ENCODE measurements around the gene MAPK1. TPM values are rescaled to one million over a fixed set of nuclear protein-coding genes. Genes with fewer than 3 reads are reported as not detected.

Gene MAPK1
- total RNA-seq, 1 experiment from 2014 or later: 87.4 TPM

GRCh38 chr22:21840236-21840823 lies 27.1 kb downstream of the MAPK1 start:
- H3K4me3 Mint-ChIP-seq: no peak overlapping the region
- H3K27me3 Mint-ChIP-seq (ENCODE audit: low read depth): no peaks in the 10 kb centered on the region
- POLR2A ChIA-PET: no interaction called here
- peaks cover 25% of the 10 kb centered on the region for H3K4me1 Mint-ChIP-seq
- ATAC-seq (no peak), DNase-seq (ENCODE audit: low spot score) (no peak)
- H3K36me3 Mint-ChIP-seq: peaks cover 6% of the 10 kb centered on the region; the same call in 1 of the 2 replicates
- TF ChIP-seq ATF3 (CRISPR knock-in tag; conservative IDR thresholded peaks at IDR 0.05) (no peak), TP53 (CRISPR knock-in tag; IDR thresholded peaks at IDR 0.05) (no peak)
- H3K27ac Mint-ChIP-seq: no peak overlapping the region
- CTCF ChIA-PET: interaction anchor here (0.8 to 1.1 kb wide), 2 partner anchors 98 to 220 kb away, joined by 3 to 4 read pairs; no protein-coding TSS in a partner anchor
- H3K9me3 Mint-ChIP-seq: no peaks in the 10 kb centered on the region

- no peak for ATAC-seq
- Mint-ChIP-seq H3K4me1 (peaks cover 31% of the 10 kb centered on the region), H3K27ac (no peak overlapping the region), H3K4me3 (no peak overlapping the region), H3K36me3 (peaks cover 6% of the 10 kb centered on the region; the same call in 1 of the 2 replicates), H3K9me3 (no peaks in the 10 kb centered on the region), H3K27me3 (ENCODE audit: low read depth) (no peaks in the 10 kb centered on the region)
- CTCF ChIA-PET: no interaction called here
- DNase-seq (ENCODE audit: low spot score): no peak
- POLR2A ChIA-PET: no interaction called here
- TF ChIP-seq JUN (CRISPR knock-in tag; IDR thresholded peaks at IDR 0.05) (no peak), FOXK1 (CRISPR knock-in tag; IDR thresholded peaks at IDR 0.05) (no peak), E2F4 (CRISPR knock-in tag; IDR thresholded peaks at IDR 0.05; ENCODE audit: borderline replicate concordance, low read depth) (no peak), ZNF219 (CRISPR knock-in tag; IDR thresholded peaks at IDR 0.05; ENCODE audit: borderline replicate concordance) (no peak), GABPB1 (CRISPR knock-in tag; IDR thresholded peaks at IDR 0.05) (no peak), PREB (CRISPR knock-in tag; IDR thresholded peaks at IDR 0.05; ENCODE audit: borderline replicate concordance) (no peak), ELF4 (CRISPR knock-in tag; IDR thresholded peaks at IDR 0.05; ENCODE audit: low read depth) (no peak), MLX (CRISPR knock-in tag; IDR thresholded peaks at IDR 0.05) (no peak), CDX4 (CRISPR knock-in tag; IDR thresholded peaks at IDR 0.05; ENCODE audit: borderline replicate concordance) (no peak), ZNF425 (CRISPR knock-in tag; conservative IDR thresholded peaks at IDR 0.05) (no peak), STAT6 (CRISPR knock-in tag; conservative IDR thresholded peaks at IDR 0.05; ENCODE audit: low read depth) (no peak), JAZF1 (CRISPR knock-in tag; IDR thresholded peaks at IDR 0.05) (no peak), E2F5 (CRISPR knock-in tag; IDR thresholded peaks at IDR 0.05) (no peak), ZNF423 (CRISPR knock-in tag; IDR thresholded peaks at IDR 0.05) (no peak), NR3C1 (CRISPR knock-in tag; conservative IDR thresholded peaks at IDR 0.05; ENCODE audit: low read depth) (no peak), HMGXB4 (CRISPR knock-in tag; IDR thresholded peaks at IDR 0.05) (no peak), ZNF281 (CRISPR knock-in tag; IDR thresholded peaks at IDR 0.05) (no peak)
Measured at GRCh38 chr22:21839765-21840140, 27.7 kb downstream of the MAPK1 start.
